ENCODE results near the gene MEN1.

GRCh38 chr11:64790205-64791095 lies 19.9 kb downstream of the MEN1 start:
- TF ChIP-seq, protein P1, sequence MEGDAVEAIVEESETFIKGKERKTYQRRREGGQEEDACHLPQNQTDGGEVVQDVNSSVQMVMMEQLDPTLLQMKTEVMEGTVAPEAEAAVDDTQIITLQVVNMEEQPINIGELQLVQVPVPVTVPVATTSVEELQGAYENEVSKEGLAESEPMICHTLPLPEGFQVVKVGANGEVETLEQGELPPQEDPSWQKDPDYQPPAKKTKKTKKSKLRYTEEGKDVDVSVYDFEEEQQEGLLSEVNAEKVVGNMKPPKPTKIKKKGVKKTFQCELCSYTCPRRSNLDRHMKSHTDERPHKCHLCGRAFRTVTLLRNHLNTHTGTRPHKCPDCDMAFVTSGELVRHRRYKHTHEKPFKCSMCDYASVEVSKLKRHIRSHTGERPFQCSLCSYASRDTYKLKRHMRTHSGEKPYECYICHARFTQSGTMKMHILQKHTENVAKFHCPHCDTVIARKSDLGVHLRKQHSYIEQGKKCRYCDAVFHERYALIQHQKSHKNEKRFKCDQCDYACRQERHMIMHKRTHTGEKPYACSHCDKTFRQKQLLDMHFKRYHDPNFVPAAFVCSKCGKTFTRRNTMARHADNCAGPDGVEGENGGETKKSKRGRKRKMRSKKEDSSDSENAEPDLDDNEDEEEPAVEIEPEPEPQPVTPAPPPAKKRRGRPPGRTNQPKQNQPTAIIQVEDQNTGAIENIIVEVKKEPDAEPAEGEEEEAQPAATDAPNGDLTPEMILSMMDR (IDR thresholded peaks at IDR 0.05) = no peak
- TF ChIP-seq POLR2A (IDR thresholded peaks at IDR 0.05) = no peak
